ENCODE results near the gene RHBDD2. TPM values are rescaled to one million over a fixed set of nuclear protein-coding genes. Genes with fewer than 3 reads are reported as not detected.

The RHBDD2 gene
- total and polyA plus RNA-seq, 2 donors (not counting 1 experiment from before 2014, with no cell fraction given): 31.6 to 44.3 TPM

DNA sequence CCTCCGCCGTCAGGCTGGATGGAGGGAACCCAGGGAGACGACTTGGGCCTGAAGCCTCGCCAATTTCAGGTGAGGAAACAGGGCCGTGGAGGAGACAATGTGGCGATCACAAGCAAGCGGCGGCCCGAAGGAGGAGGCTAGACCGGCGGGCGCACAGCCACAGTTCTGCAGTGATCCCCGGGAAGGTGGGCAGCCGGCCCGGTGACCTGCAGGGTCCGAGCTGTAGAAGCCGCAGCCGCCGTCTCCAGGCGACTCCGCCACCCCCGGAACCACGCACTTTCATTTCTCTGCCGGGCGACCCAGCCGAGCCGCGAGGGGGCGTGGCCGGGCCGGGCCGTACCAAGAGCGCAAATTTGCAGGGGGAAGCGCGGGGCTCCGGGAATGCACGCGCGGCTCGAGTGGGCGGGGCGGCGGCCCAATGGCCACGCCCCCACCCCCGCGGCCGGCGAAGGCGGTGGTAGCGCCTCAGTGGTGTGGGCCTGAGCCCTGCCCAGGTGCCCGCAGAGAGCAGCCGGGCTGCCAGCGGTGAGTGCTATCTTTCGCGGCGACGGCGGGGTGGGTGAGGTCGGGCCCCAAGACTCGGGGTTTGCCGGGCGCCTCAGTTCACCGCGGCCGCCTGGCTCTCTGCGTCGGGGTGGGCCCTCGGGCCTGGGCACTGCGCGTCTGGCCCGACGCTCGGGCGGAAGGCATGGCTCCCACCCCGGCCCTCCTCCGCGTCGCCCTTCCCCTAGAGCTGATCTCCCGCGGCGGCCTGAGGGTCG is 36.0 kb downstream of the RHBDD2 start, which contains the start of gene POR:
Gene POR, plus strand, starts transcription at position 501 of the 761 bp plus-strand sequence. CDS start 38,847 bp downstream, outside the sequence.
- H2AFZ ChIP-seq (ENCODE audit: insufficient read depth, low read depth, low read length, poor library complexity, severe bottlenecking): peak within 1 kb of the TSS; percentile 88

More for the DNA sequence above, 36.0 kb downstream of the RHBDD2 start, which contains the start of gene POR:
- H3K4me3 ChIP-seq (ENCODE audit: control extremely low read depth in 1 of 5, extremely low read depth in 1 of 5, insufficient read depth in 1 of 5, low read depth in 2 of 5, low read length in 4 of 5): peak within 1 kb of the TSS; percentile 72 to 99 (median 91)
- no peaks in the 10 kb centered on the region for H3K9me3 Mint-ChIP-seq (ENCODE audit: insufficient read depth)
- H3K36me3 ChIP-seq (replicated peaks in 1 of 2; ENCODE audit: control extremely low read depth in 1 of 2, control insufficient read depth in 1 of 2, extremely low read depth in 1 of 2, insufficient read depth in 2 of 2, low read length in 1 of 2): no peaks in the 10 kb centered on the region
- H3K4me3 Mint-ChIP-seq: peak within 1 kb of the TSS; percentile 94
- ChIA-PET POLR2A (interaction anchor here (0.6 to 1.8 kb wide), 5 partner anchors 36 to 133 kb away, joined by 3 to 10 read pairs (median 5); partner anchors contain the start of genes MDH2, RHBDD2, STYXL1 and TMEM120A), CTCF (interaction anchor here (0.6 to 1.2 kb wide), 4 partner anchors 8 to 1332 kb away, joined by 3 to 4 read pairs (median 3); no protein-coding TSS in a partner anchor)
- intact Hi-C loops (cut with micrococcal nuclease): loop anchor here (1.0 to 10.0 kb wide), 4 partner anchors 37 to 480 kb away; partner anchors contain the start of genes MDH2 and TMEM120A
- DNase-seq (peak; percentile 99), ATAC-seq (ENCODE audit: low read depth) (peak; percentile 96)
- H3K4me2 ChIP-seq (replicated peaks; ENCODE audit: low read depth, low read length, poor library complexity, severe bottlenecking): peak within 1 kb of the TSS; percentile 96
- H3K79me2 ChIP-seq (ENCODE audit: control insufficient read depth, insufficient read depth, low read length): peaks cover 52% of the 10 kb centered on the region
- H4K20me1 ChIP-seq (ENCODE audit: control insufficient read depth, insufficient read depth, low read length, poor library complexity, severe bottlenecking): no peaks in the 10 kb centered on the region
- H3K4me1 Mint-ChIP-seq: peaks cover 31% of the 10 kb centered on the region
- no peaks in the 10 kb centered on the region for H3K9me3 ChIP-seq (ENCODE audit: control extremely low read depth in 1 of 3, control insufficient read depth in 2 of 3, insufficient read depth in 1 of 3, low read length in 2 of 3)
- no peaks in the 10 kb centered on the region for H3K27me3 ChIP-seq (replicated peaks in 1 of 4; ENCODE audit: control extremely low read depth in 1 of 4, control insufficient read depth in 3 of 4, insufficient read depth in 4 of 4, low read length in 3 of 4)
- H3K4me1 ChIP-seq (ENCODE audit: control insufficient read depth in 2 of 2, insufficient read depth in 2 of 2, low read length in 2 of 2): peaks cover 18 to 24% of the 10 kb centered on the region in 2 donors
- peak within 1 kb of the TSS; percentile 95 for H3K9ac ChIP-seq (ENCODE audit: low read length)
- under 1% methylated on average over 82 of the region's 82 CpGs for WGBS (ENCODE audit: insufficient coverage)
- H3K27ac ChIP-seq (ENCODE audit: low read length in 2 of 2): peak within 1 kb of the TSS; percentile 89 to 95
- peak within 1 kb of the TSS; percentile 97 for H3K27ac Mint-ChIP-seq
- no peaks in the 10 kb centered on the region for H3K27me3 Mint-ChIP-seq
- TF ChIP-seq, protein P1, sequence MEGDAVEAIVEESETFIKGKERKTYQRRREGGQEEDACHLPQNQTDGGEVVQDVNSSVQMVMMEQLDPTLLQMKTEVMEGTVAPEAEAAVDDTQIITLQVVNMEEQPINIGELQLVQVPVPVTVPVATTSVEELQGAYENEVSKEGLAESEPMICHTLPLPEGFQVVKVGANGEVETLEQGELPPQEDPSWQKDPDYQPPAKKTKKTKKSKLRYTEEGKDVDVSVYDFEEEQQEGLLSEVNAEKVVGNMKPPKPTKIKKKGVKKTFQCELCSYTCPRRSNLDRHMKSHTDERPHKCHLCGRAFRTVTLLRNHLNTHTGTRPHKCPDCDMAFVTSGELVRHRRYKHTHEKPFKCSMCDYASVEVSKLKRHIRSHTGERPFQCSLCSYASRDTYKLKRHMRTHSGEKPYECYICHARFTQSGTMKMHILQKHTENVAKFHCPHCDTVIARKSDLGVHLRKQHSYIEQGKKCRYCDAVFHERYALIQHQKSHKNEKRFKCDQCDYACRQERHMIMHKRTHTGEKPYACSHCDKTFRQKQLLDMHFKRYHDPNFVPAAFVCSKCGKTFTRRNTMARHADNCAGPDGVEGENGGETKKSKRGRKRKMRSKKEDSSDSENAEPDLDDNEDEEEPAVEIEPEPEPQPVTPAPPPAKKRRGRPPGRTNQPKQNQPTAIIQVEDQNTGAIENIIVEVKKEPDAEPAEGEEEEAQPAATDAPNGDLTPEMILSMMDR (IDR thresholded peaks at IDR 0.05): no peak
- TF ChIP-seq EZH2 (IDR thresholded peaks at IDR 0.05; ENCODE audit: borderline replicate concordance, insufficient read depth, low read depth, low read length, poor library complexity, severe bottlenecking): no peak
